Adrenal gland (tissue), 5 donors: ENCODE data around the gene GSTK1.
"Not testable (repeated sequence)": the region's sequence is repeated elsewhere in the genome, so short reads cannot be mapped to it uniquely, and the experiment has no call there.

Source experiments
- CTCF ChIP-seq, 6 experiments: fragments of 450-650 bp in 4 of 6; fragments of 200-600 bp in 2 of 6; sonication (generic) in 1 of 6; IDR thresholded peaks; 1 replicate in 5 of 6; 2 replicates in 1 of 6; pipeline versions ENCODE4 v1.5.1 to v1.8.0; 2016 to 2021; ENCODE audit warnings: antibody characterized with exemption in 6 of 6, mild to moderate bottlenecking in 2 of 6, moderate library complexity in 1 of 6
- POLR2A ChIP-seq, 2 donors: fragments of 450-650 bp; IDR thresholded peaks; one replicate each; pipeline ENCODE4 v1.6.1; 2017; ENCODE audit warnings: antibody characterized with exemption in 2 of 2, mild to moderate bottlenecking in 2 of 2, moderate library complexity in 1 of 2
- donor health status: DM: no; HTN: no; CAD: no.

GRCh38 chr7:143264196-143264568 lies 941 bp downstream of the GSTK1 start:
- TF ChIP-seq CTCF, POLR2A (IDR thresholded peaks at IDR 0.05): not testable (repeated sequence)
